ENCODE results near the gene BDKRB2.
"Not testable (repeated sequence)": the region's sequence is repeated elsewhere in the genome, so short reads cannot be mapped to it uniquely, and the experiment has no call there.

Gene BDKRB2

GRCh38 chr14:96227428-96227827 is 22.8 kb downstream of the BDKRB2 start:
- DNase-seq, result no peak

GRCh38 chr14:96229315-96229714 is 24.7 kb downstream of the BDKRB2 start:
- DNase-seq, result no peak

- DNase-seq, result no peak
Observed at GRCh38 chr14:96231056-96231455, 26.4 kb downstream of the BDKRB2 start.

- no peak for DNase-seq
Observed at GRCh38 chr14:96231526-96232130, 27.0 kb downstream of the BDKRB2 start.

GRCh38 chr14:96232506-96232905 is 27.9 kb downstream of the BDKRB2 start:
- no peak for DNase-seq

- DNase-seq, result no peak
Observed at GRCh38 chr14:96233661-96234060, 29.0 kb downstream of the BDKRB2 start.

GRCh38 chr14:96235426-96235825 is 30.8 kb downstream of the BDKRB2 start:
- no peak for DNase-seq

- DNase-seq, result no peak
Observed at GRCh38 chr14:96237641-96238040, 33.0 kb downstream of the BDKRB2 start.

GRCh38 chr14:96238676-96239265 is 34.1 kb downstream of the BDKRB2 start:
- DNase-seq, result no peak

GRCh38 chr14:96239711-96240141 is 35.1 kb downstream of the BDKRB2 start:
- DNase-seq, result no peak

- DNase-seq, result no peak
Observed at GRCh38 chr14:96240641-96241040, 36.0 kb downstream of the BDKRB2 start.

GRCh38 chr14:96242126-96242525 is 37.5 kb downstream of the BDKRB2 start:
- no peak for DNase-seq

- DNase-seq, result no peak
Observed at GRCh38 chr14:96243785-96244184, 39.1 kb downstream of the BDKRB2 start.

- DNase-seq, result not testable (repeated sequence)
Observed at GRCh38 chr14:96245074-96245473, 40.4 kb downstream of the BDKRB2 start.

- DNase-seq, result no peak
Observed at GRCh38 chr14:96245710-96246538, 41.3 kb downstream of the BDKRB2 start.

GRCh38 chr14:96246539-96246847 is 41.9 kb downstream of the BDKRB2 start:
- DNase-seq, result no peak

GRCh38 chr14:96247031-96247430 is 42.4 kb downstream of the BDKRB2 start:
- DNase-seq, result no peak

GRCh38 chr14:96249029-96249428 is 44.4 kb downstream of the BDKRB2 start:
- DNase-seq, result no peak

- no peak for DNase-seq
Observed at GRCh38 chr14:96250485-96250884, 45.8 kb downstream of the BDKRB2 start.

- no peak for DNase-seq
Observed at GRCh38 chr14:96251656-96252155, 47.1 kb downstream of the BDKRB2 start.

- DNase-seq, result no peak
Observed at GRCh38 chr14:96252323-96252998, 47.8 kb downstream of the BDKRB2 start.

- DNase-seq, result no peak
Observed at GRCh38 chr14:96252999-96253539, 48.4 kb downstream of the BDKRB2 start.

- no peak for DNase-seq
Observed at GRCh38 chr14:96254687-96255086, 50.0 kb downstream of the BDKRB2 start.

Measured in NCI-H1417 treated with DMSO at 0.1 percent for 48 hours (cell line).